CD14-positive monocyte (primary cell): ENCODE measurements around the gene PTEN. TPM values are rescaled to one million over a fixed set of nuclear protein-coding genes. Genes with fewer than 3 reads are reported as not detected.
A peak's percentile ranks its signal among the peaks of the same experiment; 100 is the strongest.

ENCODE experiments used
- DNase-seq, 3 donors: peaks; one replicate each; pipeline ENCODE4 v3.0.0-alpha.2; 2011 to 2022
- H2AFZ ChIP-seq: 2 replicates; pipeline ENCODE4 v1.6.0; 2012; ENCODE audit warnings: mild to moderate bottlenecking, low read depth, low read length, inconsistent platforms; ENCODE audit not compliant: insufficient read depth, poor library complexity, severe bottlenecking
- H3K27ac ChIP-seq, 2 donors: 1 replicate in 1 of 2; 2 replicates in 1 of 2; pipeline ENCODE4 v1.5.1; 2012 to 2013; ENCODE audit warnings: low read length in 2 of 2, control low read depth in 1 of 2, inconsistent platforms in 1 of 2, low read depth in 1 of 2, mild to moderate bottlenecking in 1 of 2
- H3K27me3 ChIP-seq, 2 donors: one replicate each; pipeline versions ENCODE4 v1.6.0 to v1.6.1; 2011 to 2013; ENCODE audit warnings: low read length in 2 of 2; ENCODE audit not compliant: control insufficient read depth in 2 of 2, insufficient read depth in 2 of 2
- H3K36me3 ChIP-seq, 2 donors: replicated peaks in 1 of 2; 1 replicate in 1 of 2; 2 replicates in 1 of 2; pipeline versions ENCODE4 v1.5.1 to v1.6.1; 2012 to 2013; ENCODE audit warnings: low read length in 2 of 2, control low read depth in 1 of 2, inconsistent platforms in 1 of 2, mild to moderate bottlenecking in 1 of 2; ENCODE audit not compliant: insufficient read depth in 2 of 2, control insufficient read depth in 1 of 2
- H3K4me1 ChIP-seq, 2 donors: 1 replicate in 1 of 2; 2 replicates in 1 of 2; pipeline versions ENCODE4 v1.5.1 to v1.6.1; 2012 to 2013; ENCODE audit warnings: low read length in 2 of 2, control low read depth in 1 of 2, inconsistent platforms in 1 of 2, mild to moderate bottlenecking in 1 of 2, moderate library complexity in 1 of 2; ENCODE audit not compliant: insufficient read depth in 2 of 2, control insufficient read depth in 1 of 2
- H3K4me2 ChIP-seq: replicated peaks from 2 replicates; pipeline ENCODE3; 2012; ENCODE audit warnings: low read length, moderate library complexity, mild to moderate bottlenecking; ENCODE audit not compliant: poor library complexity, severe bottlenecking; ENCODE audit errors: extremely low read depth
- H3K4me3 ChIP-seq, 3 experiments: fragments of 200-600 bp in 1 of 3; sonication (generic) in 1 of 3; replicated peaks in 1 of 3; 1 replicate in 2 of 3; 2 replicates in 1 of 3; pipeline ENCODE4 v1.5.1; 2011 to 2013; ENCODE audit warnings: low read length in 3 of 3, mild to moderate bottlenecking in 3 of 3, control low read depth in 2 of 3, low read depth in 2 of 3, inconsistent platforms in 1 of 3, moderate library complexity in 1 of 3
- H3K79me2 ChIP-seq: 2 replicates; pipeline ENCODE4 v1.6.0; 2012; ENCODE audit warnings: mild to moderate bottlenecking, control low read depth, inconsistent platforms, low read length, moderate library complexity; ENCODE audit not compliant: insufficient read depth
- H3K9ac ChIP-seq: 2 replicates; pipeline ENCODE4 v1.6.0; 2017; ENCODE audit warnings: low read length, mild to moderate bottlenecking; ENCODE audit not compliant: insufficient read depth, poor library complexity, severe bottlenecking
- H3K9me3 ChIP-seq, 2 donors: replicated peaks in 1 of 2; 1 replicate in 1 of 2; 2 replicates in 1 of 2; pipeline versions ENCODE4 v1.5.1 to v1.6.1; 2012 to 2013; ENCODE audit warnings: low read length in 2 of 2, control low read depth in 1 of 2; ENCODE audit not compliant: control insufficient read depth in 1 of 2, insufficient read depth in 1 of 2
- H4K20me1 ChIP-seq: 2 replicates; pipeline ENCODE4 v1.6.0; 2012; ENCODE audit warnings: mild to moderate bottlenecking, low read length, control low read depth, moderate library complexity; ENCODE audit not compliant: insufficient read depth
- H3K27ac Mint-ChIP-seq, 7 donors: one replicate each; pipeline ENCODE4 v1.8.0; 2020; ENCODE audit warnings: mild to moderate bottlenecking in 7 of 7, mixed read lengths in 7 of 7, moderate library complexity in 6 of 7, inconsistent platforms in 2 of 7
- H3K27me3 Mint-ChIP-seq, 3 donors: one replicate each; pipeline ENCODE4 v1.8.0; 2021 to 2022; ENCODE audit warnings: low read depth in 3 of 3, mild to moderate bottlenecking in 3 of 3, mixed read lengths in 3 of 3, moderate library complexity in 3 of 3, inconsistent platforms in 1 of 3
- H3K36me3 Mint-ChIP-seq, 2 donors: one replicate each; pipeline ENCODE4 v1.8.0; 2020; ENCODE audit warnings: mixed read lengths in 2 of 2, inconsistent platforms in 1 of 2, mild to moderate bottlenecking in 1 of 2
- H3K4me1 Mint-ChIP-seq: one replicate; pipeline ENCODE4 v1.8.0; 2020; ENCODE audit warnings: mild to moderate bottlenecking, mixed read lengths
- H3K4me3 Mint-ChIP-seq, 2 donors: one replicate each; pipeline ENCODE4 v1.8.0; 2020; ENCODE audit warnings: mild to moderate bottlenecking in 2 of 2, mixed read lengths in 2 of 2, moderate library complexity in 1 of 2
- H3K9me3 Mint-ChIP-seq, 7 donors: one replicate each; pipeline ENCODE4 v1.8.0; 2020 to 2022; ENCODE audit warnings: mixed read lengths in 7 of 7, mild to moderate bottlenecking in 6 of 7, moderate library complexity in 6 of 7, inconsistent platforms in 2 of 7
- CTCF ChIP-seq: fragments of 200-600 bp; IDR thresholded peaks from one replicate; pipeline ENCODE4 v1.8.0; 2022; ENCODE audit warnings: antibody characterized with exemption, mild to moderate bottlenecking
- WGBS: methylation state at CpG from one replicate; pipeline ENCODE4 v1.1.5; 2013; ENCODE audit warnings: missing lambda C conversion rate; ENCODE audit not compliant: insufficient coverage; 5-methylcytosine and 5-hydroxymethylcytosine counted together
- intact Hi-C, 2 donors: fragments of 100-400 bp; cut with micrococcal nuclease; formaldehyde crosslinking; loops; one replicate each; pipeline versions ENCODE4 v1.15.0 to v1.15.1; 2023
- polyA plus RNA-seq, 3 donors: library from polyadenylated mRNA; depleted of rRNA in 1 of 3; unstranded in 2 of 3; stranded (reverse) in 1 of 3; fragments of 300-500 nt in 2 of 3; fragments of >200 nt in 1 of 3; fragmentation: Illumina TruSeq in 2 of 3; gene quantifications; 1 replicate in 2 of 3; 2 replicates in 1 of 3; pipeline ENCODE4 v1.2.3, GENCODE V29; 2012 to 2021

The PTEN gene
- polyA plus RNA-seq, 3 donors, result 30.5 to 57.6 (median 37.7) TPM

DNA sequence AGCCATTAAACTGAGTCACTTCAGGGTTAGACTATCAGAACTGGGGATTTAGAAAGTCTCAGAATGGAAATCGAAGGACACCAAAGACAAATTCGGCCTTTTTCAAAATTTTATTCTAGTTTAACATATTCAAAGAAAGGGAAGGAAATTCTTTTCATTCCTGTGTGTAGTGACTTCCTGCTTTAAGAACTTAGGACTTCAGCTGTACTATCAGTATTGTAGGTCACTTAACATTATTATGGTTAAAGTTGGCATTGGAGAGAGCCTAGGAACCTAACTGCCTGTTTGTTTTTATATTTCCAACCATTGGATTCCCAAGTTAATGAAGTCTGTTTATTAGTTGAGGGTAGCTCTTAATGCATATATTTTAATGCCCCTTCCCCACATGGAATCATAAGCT lies 63.7 kb downstream of the PTEN start:
- Histone ChIP-seq H3K27me3 (no peaks in the 10 kb centered on the region), H3K27ac (peak overlapping the region in 1 of 2 donors; percentile 54), H3K4me1 (peaks cover 19 to 39% of the 10 kb centered on the region in 2 donors), H2AFZ (no peak overlapping the region), H3K9ac (no peak overlapping the region), H3K4me3 (no peak overlapping the region), H3K79me2 (peaks cover 100% of the 10 kb centered on the region), H4K20me1 (peaks cover 100% of the 10 kb centered on the region), H3K9me3 (no peaks in the 10 kb centered on the region), H3K4me2 (peak overlapping the region; percentile 19), H3K36me3 (peaks cover 16 to 58% of the 10 kb centered on the region in 2 donors)
- intact Hi-C loops, result no loop called here
- H3K27me3 Mint-ChIP-seq, result no peaks in the 10 kb centered on the region
- TF ChIP-seq CTCF, result no peak
- H3K4me1 Mint-ChIP-seq, result peaks cover 69% of the 10 kb centered on the region
- H3K36me3 Mint-ChIP-seq, result peaks cover 45 to 46% of the 10 kb centered on the region in 2 donors
- peak overlapping the region in 2 of 7 donors; percentile 26 to 63 for H3K27ac Mint-ChIP-seq
- WGBS, result no CpG with 5 or more reads among the region's 2 CpGs
- no peaks in the 10 kb centered on the region for H3K9me3 Mint-ChIP-seq
- no peak for DNase-seq
- no peak overlapping the region for H3K4me3 Mint-ChIP-seq

GRCh38 chr10:87928996-87929395 lies 65.6 kb downstream of the PTEN start:
- Histone ChIP-seq H3K4me3 (no peak overlapping the region), H3K27ac (peak overlapping the region in 1 of 2 donors; percentile 1), H3K9me3 (no peaks in the 10 kb centered on the region), H3K27me3 (no peaks in the 10 kb centered on the region), H3K9ac (no peak overlapping the region), H2AFZ (no peak overlapping the region), H4K20me1 (peaks cover 99% of the 10 kb centered on the region), H3K4me1 (peaks cover 12 to 27% of the 10 kb centered on the region in 2 donors), H3K4me2 (no peak overlapping the region), H3K36me3 (peaks cover 26 to 55% of the 10 kb centered on the region in 2 donors), H3K79me2 (peaks cover 100% of the 10 kb centered on the region)
- Mint-ChIP-seq H3K4me3 (no peak overlapping the region), H3K27ac (peak overlapping the region in 3 of 7 donors; percentile 18 to 52 (median 40)), H3K27me3 (no peaks in the 10 kb centered on the region), H3K36me3 (peaks cover 39 to 42% of the 10 kb centered on the region in 2 donors), H3K4me1 (peaks cover 56% of the 10 kb centered on the region), H3K9me3 (no peaks in the 10 kb centered on the region)
- intact Hi-C loops, result no loop called here
- TF ChIP-seq CTCF, result no peak
- DNase-seq, result no peak
- no CpG with 5 or more reads among the region's 3 CpGs for WGBS
